GM12892 (cell line): ENCODE results near the gene C14orf93.

ENCODE experiments used
- POLR2A ChIP-seq: IDR thresholded peaks from 2 replicates; pipeline ENCODE4 v1.6.1; 2011; ENCODE audit warnings: low read depth, low read length, control low read depth
- POLR2AphosphoS5 ChIP-seq: IDR thresholded peaks from 2 replicates; pipeline ENCODE4 v1.6.1; 2011; ENCODE audit warnings: low read depth, low read length, control low read depth

DNA sequence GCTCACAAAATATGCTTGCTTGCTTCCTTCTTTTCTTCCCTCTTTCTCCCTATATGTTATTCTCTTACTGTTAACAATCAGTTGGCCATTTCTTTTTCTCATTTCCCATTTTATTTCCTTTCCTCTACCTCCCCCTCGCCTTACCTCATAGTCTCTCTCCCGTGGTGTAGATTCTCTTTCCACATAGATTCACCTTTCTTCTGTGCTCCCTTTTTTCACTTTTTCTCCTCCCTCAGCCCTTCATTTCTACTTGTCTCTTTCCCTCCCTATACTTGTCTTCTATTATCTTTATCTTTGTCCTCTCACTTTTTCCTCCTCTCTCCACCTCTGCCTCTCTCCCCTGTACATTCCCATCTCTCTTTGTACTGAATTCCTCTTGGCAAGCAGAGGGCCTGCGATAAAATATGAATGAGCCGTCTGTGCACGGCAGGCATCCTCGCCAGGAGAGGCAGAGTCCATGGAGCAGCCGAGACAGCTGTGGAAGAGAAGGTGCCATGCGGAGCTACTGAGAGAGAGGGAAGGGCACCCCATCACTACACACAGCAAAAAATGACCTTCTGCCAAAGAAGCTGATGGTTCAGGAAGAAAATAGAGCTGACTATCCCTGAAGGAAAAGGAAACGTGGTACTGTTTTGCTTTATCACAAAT is 12.1 kb downstream of the C14orf93 start:
- no peak for TF ChIP-seq POLR2AphosphoS5
- no peak for TF ChIP-seq POLR2A
